Psoas muscle (tissue), 8 donors: ENCODE results near the gene SMAGP. TPM values are rescaled to one million over a fixed set of nuclear protein-coding genes. Genes with fewer than 3 reads are reported as not detected.
"Not testable (repeated sequence)": the region's sequence is repeated elsewhere in the genome, so short reads cannot be mapped to it uniquely, and the experiment has no call there.

Experiments
- ATAC-seq, 4 donors: fragments of 200-7000 bp; cut with Tn5 transposase; one replicate each; pipeline ENCODE4 v1.9.1; 2020; ENCODE audit warnings: moderate library complexity in 3 of 4, mild to moderate bottlenecking in 2 of 4
- DNase-seq, 2 donors: peaks; one replicate each; pipeline ENCODE4 v3.0.0-alpha.2; 2020
- H3K27ac ChIP-seq: fragments of 200-600 bp; one replicate; pipeline ENCODE4 v1.8.0; 2022
- H3K27me3 ChIP-seq, 3 donors: fragments of 200-600 bp in 1 of 3; one replicate each; pipeline versions ENCODE4 v1.6.1 to v1.8.0; 2013 to 2022; ENCODE audit warnings: low read length in 2 of 3, mild to moderate bottlenecking in 2 of 3, moderate library complexity in 1 of 3; ENCODE audit not compliant: insufficient read depth in 3 of 3
- H3K36me3 ChIP-seq, 2 donors: fragments of 200-600 bp in 1 of 2; one replicate each; pipeline versions ENCODE4 v1.6.1 to v1.8.0; 2013 to 2022; ENCODE audit warnings: low read depth in 1 of 2, mild to moderate bottlenecking in 1 of 2, moderate library complexity in 1 of 2; ENCODE audit not compliant: insufficient read depth in 1 of 2
- H3K4me1 ChIP-seq: fragments of 200-600 bp; one replicate; pipeline ENCODE4 v1.8.0; 2022
- H3K4me3 ChIP-seq: fragments of 200-600 bp; one replicate; pipeline ENCODE4 v1.8.0; 2022; ENCODE audit warnings: mild to moderate bottlenecking
- H3K9me3 ChIP-seq: fragments of 200-600 bp; one replicate; pipeline ENCODE4 v1.8.0; 2022
- CTCF ChIP-seq: fragments of 200-600 bp; IDR thresholded peaks from one replicate; pipeline ENCODE4 v1.8.0; 2022; ENCODE audit warnings: antibody characterized with exemption
- WGBS, 3 donors: extraction: QIAGEN DNeasy Blood & Tissue Kit; methylation state at CpG; one replicate each; pipeline versions ENCODE4 v1.1.6 to v1.1.7; 2013; 5-methylcytosine and 5-hydroxymethylcytosine counted together
- intact Hi-C, 2 donors: fragments of 100-400 bp; cut with DNase I; formaldehyde crosslinking; loops; one replicate each; pipeline versions ENCODE4 v1.11.0 to v1.14.2; 2022
- polyA plus RNA-seq, 3 donors: library from polyadenylated mRNA; stranded (reverse); fragments of 200-250 nt; gene quantifications; one replicate each; pipeline ENCODE4 v1.2.3, GENCODE V29; 2013
- total RNA-seq, 4 donors: library from RNA; stranded (reverse); fragmentation: NEBNext Ultra II Directional in 2 of 4; extraction: Animal tissue kit (Norgen Biotek cat#: 25700) in 2 of 4; gene quantifications; one replicate each; pipeline versions ENCODE4 v1.2.1 to v1.2.4, GENCODE V29; 2021 to 2023
- donor health status: healthy with polysubstance abuse.
- donor health status: DM: no; HTN: no; CAD: no; lungs with moderate emphysema.
- donor health status: Bipolar disorder and iron deficiency.
- donor health status: healthy.
- donor health status: DM: yes; HTN: yes; CAD: no.
- donor health status: DM: no; HTN: no; CAD: no.
- donor health status: DM: no; HTN: no; CAD: no.
- donor health status: DM: yes; HTN: yes; CAD: no.

Gene SMAGP
- total and polyA plus RNA-seq, 7 donors = 1.8 to 5.2 (median 2.4) TPM

- peaks cover 0 to 14% of the 10 kb centered on the region in 2 donors for H3K36me3 ChIP-seq
- 89 to 96% (median 89%) methylated on average over 1 of the region's 1 CpG for WGBS, 3 donors
- TF ChIP-seq CTCF = no peak
- H3K27me3 ChIP-seq = no peaks in the 10 kb centered on the region
- intact Hi-C loops = no loop called here
- H3K4me3 ChIP-seq = no peak overlapping the region
- ATAC-seq (no peak), DNase-seq (no peak)
- H3K27ac ChIP-seq = no peak overlapping the region
- no peaks in the 10 kb centered on the region for H3K4me1 ChIP-seq
- no peaks in the 10 kb centered on the region for H3K9me3 ChIP-seq
Observed at GRCh38 chr12:51227962-51228361, 42.3 kb downstream of the SMAGP start.

- WGBS, 3 donors = 85 to 91% (median 89%) methylated on average over 5 of the region's 5 CpGs
- H3K27me3 ChIP-seq, DNase-seq, intact Hi-C loops, H3K27ac ChIP-seq, H3K4me1 ChIP-seq, H3K4me3 ChIP-seq, H3K9me3 ChIP-seq, ATAC-seq: not testable (repeated sequence)
- H3K36me3 ChIP-seq = peaks cover 0 to 14% of the 10 kb centered on the region in 2 donors
Observed at GRCh38 chr12:51227112-51227511, 43.1 kb downstream of the SMAGP start.

GRCh38 chr12:51225771-51226170 lies 44.4 kb downstream of the SMAGP start:
- no peak for ATAC-seq
- DNase-seq = no peak
- H3K27ac ChIP-seq = no peak overlapping the region
- WGBS, 3 donors = 85 to 94% (median 94%) methylated on average over 2 of the region's 2 CpGs
- no peak overlapping the region for H3K4me3 ChIP-seq
- H3K36me3 ChIP-seq = peaks cover 0 to 14% of the 10 kb centered on the region in 2 donors
- no peaks in the 10 kb centered on the region for H3K4me1 ChIP-seq
- no peaks in the 10 kb centered on the region for H3K9me3 ChIP-seq
- no peak for TF ChIP-seq CTCF
- intact Hi-C loops = no loop called here
- H3K27me3 ChIP-seq = no peaks in the 10 kb centered on the region

DNA sequence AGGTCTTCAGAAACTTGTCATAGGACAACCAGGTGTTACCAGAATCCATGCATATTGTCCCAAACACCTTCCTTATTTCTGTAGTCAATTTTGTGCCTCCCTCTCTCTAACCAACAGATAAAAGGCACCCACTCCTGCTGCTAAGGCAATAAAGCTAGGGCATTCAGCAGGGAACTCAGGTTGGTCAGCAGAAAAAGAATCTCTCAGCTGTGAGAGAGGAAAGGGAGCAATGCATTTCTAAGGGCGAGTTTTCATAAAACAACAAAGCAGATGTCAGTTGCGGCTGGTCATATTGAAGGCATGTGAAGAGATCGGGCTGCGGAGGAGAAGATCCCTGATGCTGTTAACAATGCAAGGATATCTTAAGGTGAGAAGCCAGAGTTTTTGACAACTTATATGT lies 45.0 kb downstream of the SMAGP start:
- TF ChIP-seq CTCF = no peak
- intact Hi-C loops = no loop called here
- WGBS, 3 donors = 90 to 98% (median 92%) methylated on average over 4 of the region's 4 CpGs
- no peak overlapping the region for H3K27ac ChIP-seq
- ATAC-seq (no peak), DNase-seq (no peak)
- peaks cover 0 to 14% of the 10 kb centered on the region in 2 donors for H3K36me3 ChIP-seq
- no peak overlapping the region for H3K4me3 ChIP-seq
- no peaks in the 10 kb centered on the region for H3K4me1 ChIP-seq
- no peaks in the 10 kb centered on the region for H3K9me3 ChIP-seq
- H3K27me3 ChIP-seq = no peaks in the 10 kb centered on the region

- intact Hi-C loops = no loop called here
- Histone ChIP-seq H3K9me3 (no peaks in the 10 kb centered on the region), H3K27ac (no peak overlapping the region), H3K4me3 (no peak overlapping the region), H3K27me3 (no peaks in the 10 kb centered on the region), H3K4me1 (peaks cover 1% of the 10 kb centered on the region), H3K36me3 (peaks cover 0 to 14% of the 10 kb centered on the region in 2 donors)
- ATAC-seq (no peak), DNase-seq (no peak)
- no peak for TF ChIP-seq CTCF
- WGBS, 3 donors = 80 to 89% (median 85%) methylated on average over 3 of the region's 3 CpGs
Observed at GRCh38 chr12:51224625-51225024, 45.6 kb downstream of the SMAGP start.
